HepG2 (cell line): Measurements from ENCODE around the gene CRK. TPM values are rescaled to one million over a fixed set of nuclear protein-coding genes. Genes with fewer than 3 reads are reported as not detected.

ENCODE experiments used
- EP300 ChIP-seq, 3 experiments: sonication (generic) in 1 of 3; formaldehyde crosslinking in 1 of 3; IDR thresholded peaks; 2 replicates each; pipeline versions ENCODE4 v1.5.1 to v1.6.1; 2011 to 2020; ENCODE audit warnings: low read depth in 2 of 3, low read length in 2 of 3, borderline replicate concordance in 1 of 3, improper control_type of control experiment in 1 of 3, mild to moderate bottlenecking in 1 of 3, missing genetic modification reagents in 1 of 3, moderate library complexity in 1 of 3
- FOXA3 ChIP-seq: IDR thresholded peaks from 2 replicates; pipeline ENCODE4 v1.6.1; 2016; ENCODE audit warnings: missing genetic modification reagents, missing compliant biosample characterization
- GATA4 ChIP-seq: sonication (generic); IDR thresholded peaks from 2 replicates; pipeline ENCODE4 v1.6.1; 2016; ENCODE audit warnings: antibody characterized with exemption, low read depth, borderline replicate concordance
- HCFC1 ChIP-seq: fragments of 150-350 bp; IDR thresholded peaks from 2 replicates; pipeline ENCODE4 v1.6.1; 2014; ENCODE audit warnings: low read depth, low read length
- HNRNPLL ChIP-seq: fragments of 200-400 bp; formaldehyde crosslinking; IDR thresholded peaks from 2 replicates; pipeline ENCODE4 v1.6.1; 2017; ENCODE audit warnings: mild to moderate bottlenecking, low read depth, low read length; ENCODE audit not compliant: poor library complexity, severe bottlenecking
- JARID2 ChIP-seq: sonication (generic); formaldehyde crosslinking; IDR thresholded peaks from 2 replicates; pipeline ENCODE4 v1.8.1; 2023; ENCODE audit warnings: missing genetic modification reagents, inconsistent platforms; ENCODE audit not compliant: insufficient replicate concordance
- MATR3 ChIP-seq: sonication (generic); formaldehyde crosslinking; IDR thresholded peaks from 2 replicates; pipeline ENCODE4 v1.4.0; 2020; ENCODE audit warnings: missing genetic modification reagents
- SP2 ChIP-seq: sonication (generic); formaldehyde crosslinking; IDR thresholded peaks from 2 replicates; pipeline ENCODE4 v1.5.1; 2020; ENCODE audit warnings: mild to moderate bottlenecking, missing genetic modification reagents
- SUZ12 ChIP-seq: fragments of 150-350 bp; IDR thresholded peaks from 2 replicates; pipeline ENCODE4 v1.6.1; 2014; ENCODE audit warnings: low read depth, low read length
- SYNCRIP ChIP-seq: fragments of 200-400 bp; formaldehyde crosslinking; IDR thresholded peaks from 2 replicates; pipeline ENCODE4 v1.6.1; 2018; ENCODE audit warnings: mild to moderate bottlenecking, low read depth, low read length; ENCODE audit not compliant: insufficient read depth
- WIZ ChIP-seq: sonication (generic); formaldehyde crosslinking; IDR thresholded peaks from 2 replicates; pipeline ENCODE4 v1.5.1; 2020; ENCODE audit warnings: mild to moderate bottlenecking, missing genetic modification reagents
- ZBTB7A ChIP-seq: sonication (generic); formaldehyde crosslinking; IDR thresholded peaks from 2 replicates; pipeline ENCODE4 v1.8.0; 2022; ENCODE audit warnings: mild to moderate bottlenecking, missing genetic modification reagents
- ZFP90 ChIP-seq: sonication (generic); formaldehyde crosslinking; IDR thresholded peaks from 2 replicates; pipeline ENCODE4 v1.8.0; 2022; ENCODE audit warnings: missing genetic modification reagents, mild to moderate bottlenecking, inconsistent platforms, borderline replicate concordance
- ZNF234 ChIP-seq: sonication (generic); formaldehyde crosslinking; conservative IDR thresholded peaks from 2 replicates; pipeline ENCODE4 v1.5.1; 2020; ENCODE audit warnings: mild to moderate bottlenecking, missing genetic modification reagents
- ZNF235 ChIP-seq: sonication (generic); formaldehyde crosslinking; IDR thresholded peaks from 2 replicates; pipeline ENCODE4 v1.8.1; 2023; ENCODE audit warnings: mild to moderate bottlenecking, missing genetic modification reagents, borderline replicate concordance
- ZNF615 ChIP-seq: sonication (generic); formaldehyde crosslinking; IDR thresholded peaks from 2 replicates; pipeline ENCODE4 v1.5.0; 2020; ENCODE audit warnings: mild to moderate bottlenecking, missing genetic modification reagents, borderline replicate concordance
- ZNF746 ChIP-seq: sonication (generic); formaldehyde crosslinking; IDR thresholded peaks from 2 replicates; pipeline ENCODE4 v1.8.0; 2022; ENCODE audit warnings: mild to moderate bottlenecking, missing genetic modification reagents
- ZSCAN30 ChIP-seq: sonication (generic); formaldehyde crosslinking; IDR thresholded peaks from 2 replicates; pipeline ENCODE4 v1.5.0; 2020; ENCODE audit warnings: mild to moderate bottlenecking, missing genetic modification reagents
- polyA plus RNA-seq, 8 experiments: library from polyadenylated mRNA; depleted of rRNA in 3 of 8; stranded (reverse) in 7 of 8; unstranded in 1 of 8; fragments of >200 nt; fragmentation: Illumina TruSeq in 4 of 8; extraction: Trizol in 4 of 8; gene quantifications; 2 replicates each; pipeline versions ENCODE4 v1.2.1 to v1.2.3, GENCODE V29; 2011 to 2016; ENCODE audit warnings: low read depth in 4 of 8, missing spikeins in 1 of 8, mixed read lengths in 1 of 8; ENCODE audit not compliant: insufficient read depth in 1 of 8
- total RNA-seq, 5 experiments: library from RNA; depleted of rRNA; stranded (reverse); fragments of >200 nt; fragmentation: Illumina TruSeq; extraction: Trizol; gene quantifications; 2 replicates each; pipeline ENCODE4 v1.2.3, GENCODE V29; 2016; ENCODE audit warnings: low read depth in 1 of 5
- TF ChIP-seq, protein P1 (sequence below): sonication (generic); formaldehyde crosslinking; IDR thresholded peaks from 2 replicates; pipeline ENCODE4 v1.5.0; 2020; ENCODE audit warnings: missing genetic modification reagents
- TF ChIP-seq, protein P2 (sequence below): sonication (generic); formaldehyde crosslinking; IDR thresholded peaks from 2 replicates; pipeline ENCODE4 v1.4.0; 2020; ENCODE audit warnings: low read depth, missing genetic modification reagents
- TF ChIP-seq, protein P3 (sequence below): sonication (generic); formaldehyde crosslinking; IDR thresholded peaks from 2 replicates; pipeline ENCODE4 v1.8.0; 2022; ENCODE audit warnings: low read depth, missing genetic modification reagents
- TF ChIP-seq, protein P4 (sequence below): sonication (generic); formaldehyde crosslinking; IDR thresholded peaks from 2 replicates; pipeline ENCODE4 v1.9.0; 2021; ENCODE audit warnings: missing genetic modification reagents, borderline replicate concordance

The CRK gene
- total and polyA plus RNA-seq, 2 of the 13 experiments (the other 11 are each of a cell fraction or from before 2014, with no cell fraction given): 47.4 to 54.2 TPM

DNA sequence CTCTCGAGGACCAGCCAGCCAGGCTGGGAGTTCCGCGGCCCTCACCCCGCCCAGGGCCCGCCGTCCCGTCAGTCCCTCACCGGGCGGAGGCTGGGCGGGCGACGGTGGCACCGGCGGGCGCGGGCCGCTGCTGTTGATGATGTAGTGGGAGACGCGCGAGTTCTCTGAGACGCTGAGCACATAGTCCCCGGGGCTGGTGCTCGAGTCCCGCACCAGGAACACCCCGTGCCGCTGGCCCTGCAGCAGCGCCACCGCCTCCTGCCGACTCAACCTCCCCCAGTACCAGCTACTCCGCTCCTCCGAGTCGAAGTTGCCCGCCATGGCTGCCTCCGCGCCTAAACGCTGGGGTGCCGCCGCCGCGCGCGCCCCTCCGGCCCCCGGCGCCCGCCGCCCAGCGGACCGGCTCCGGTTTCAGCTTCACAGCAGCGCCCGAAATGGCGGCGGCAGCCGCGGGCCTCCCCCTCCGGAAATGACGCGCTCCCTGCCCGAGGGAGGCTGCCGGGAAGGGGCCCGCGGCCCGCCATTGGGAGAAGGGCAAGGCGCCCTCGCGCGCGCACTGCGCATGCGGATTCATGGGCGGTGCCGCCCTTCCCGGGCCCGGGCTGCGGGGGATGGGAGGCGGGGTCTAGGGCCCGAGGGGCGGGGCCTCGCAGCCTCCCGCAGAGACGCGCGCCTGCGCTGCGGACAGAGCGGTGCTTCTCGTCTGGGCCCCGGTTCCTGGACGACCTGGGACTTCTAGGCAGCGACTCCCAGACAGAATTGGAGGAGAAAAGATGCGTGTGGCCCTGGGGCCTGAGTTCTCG is at the start of gene CRK (continued):
- TF ChIP-seq ZFP90 (CRISPR knock-in tag): no peak
- no peak for TF ChIP-seq FOXA3 (CRISPR knock-in tag)
- no peak for TF ChIP-seq ZSCAN30 (CRISPR knock-in tag)
- TF ChIP-seq SUZ12: peak; percentile 40; the same call in 1 of the 2 replicates
- peak; percentile 69 for TF ChIP-seq SP2
- peak; percentile 87 for TF ChIP-seq HCFC1
- TF ChIP-seq, protein P1, sequence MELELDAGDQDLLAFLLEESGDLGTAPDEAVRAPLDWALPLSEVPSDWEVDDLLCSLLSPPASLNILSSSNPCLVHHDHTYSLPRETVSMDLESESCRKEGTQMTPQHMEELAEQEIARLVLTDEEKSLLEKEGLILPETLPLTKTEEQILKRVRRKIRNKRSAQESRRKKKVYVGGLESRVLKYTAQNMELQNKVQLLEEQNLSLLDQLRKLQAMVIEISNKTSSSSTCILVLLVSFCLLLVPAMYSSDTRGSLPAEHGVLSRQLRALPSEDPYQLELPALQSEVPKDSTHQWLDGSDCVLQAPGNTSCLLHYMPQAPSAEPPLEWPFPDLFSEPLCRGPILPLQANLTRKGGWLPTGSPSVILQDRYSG (CRISPR knock-in tag): no peak
- TF ChIP-seq, protein P2, sequence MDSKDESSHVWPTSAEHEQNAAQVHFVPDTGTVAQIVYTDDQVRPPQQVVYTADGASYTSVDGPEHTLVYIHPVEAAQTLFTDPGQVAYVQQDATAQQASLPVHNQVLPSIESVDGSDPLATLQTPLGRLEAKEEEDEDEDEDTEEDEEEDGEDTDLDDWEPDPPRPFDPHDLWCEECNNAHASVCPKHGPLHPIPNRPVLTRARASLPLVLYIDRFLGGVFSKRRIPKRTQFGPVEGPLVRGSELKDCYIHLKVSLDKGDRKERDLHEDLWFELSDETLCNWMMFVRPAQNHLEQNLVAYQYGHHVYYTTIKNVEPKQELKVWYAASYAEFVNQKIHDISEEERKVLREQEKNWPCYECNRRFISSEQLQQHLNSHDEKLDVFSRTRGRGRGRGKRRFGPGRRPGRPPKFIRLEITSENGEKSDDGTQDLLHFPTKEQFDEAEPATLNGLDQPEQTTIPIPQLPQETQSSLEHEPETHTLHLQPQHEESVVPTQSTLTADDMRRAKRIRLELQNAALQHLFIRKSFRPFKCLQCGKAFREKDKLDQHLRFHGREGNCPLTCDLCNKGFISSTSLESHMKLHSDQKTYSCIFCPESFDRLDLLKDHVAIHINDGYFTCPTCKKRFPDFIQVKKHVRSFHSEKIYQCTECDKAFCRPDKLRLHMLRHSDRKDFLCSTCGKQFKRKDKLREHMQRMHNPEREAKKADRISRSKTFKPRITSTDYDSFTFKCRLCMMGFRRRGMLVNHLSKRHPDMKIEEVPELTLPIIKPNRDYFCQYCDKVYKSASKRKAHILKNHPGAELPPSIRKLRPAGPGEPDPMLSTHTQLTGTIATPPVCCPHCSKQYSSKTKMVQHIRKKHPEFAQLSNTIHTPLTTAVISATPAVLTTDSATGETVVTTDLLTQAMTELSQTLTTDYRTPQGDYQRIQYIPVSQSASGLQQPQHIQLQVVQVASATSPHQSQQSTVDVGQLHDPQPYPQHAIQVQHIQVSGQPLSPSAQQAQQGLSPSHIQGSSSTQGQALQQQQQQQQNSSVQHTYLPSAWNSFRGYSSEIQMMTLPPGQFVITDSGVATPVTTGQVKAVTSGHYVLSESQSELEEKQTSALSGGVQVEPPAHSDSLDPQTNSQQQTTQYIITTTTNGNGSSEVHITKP (CRISPR knock-in tag): no peak
- no peak for TF ChIP-seq WIZ
- no peak for TF ChIP-seq MATR3
- no peak for TF ChIP-seq SYNCRIP
- TF ChIP-seq GATA4: no peak
- peak; percentile 89 for TF ChIP-seq HNRNPLL
- no peak for TF ChIP-seq ZNF615 (CRISPR knock-in tag)
- TF ChIP-seq, protein P3, sequence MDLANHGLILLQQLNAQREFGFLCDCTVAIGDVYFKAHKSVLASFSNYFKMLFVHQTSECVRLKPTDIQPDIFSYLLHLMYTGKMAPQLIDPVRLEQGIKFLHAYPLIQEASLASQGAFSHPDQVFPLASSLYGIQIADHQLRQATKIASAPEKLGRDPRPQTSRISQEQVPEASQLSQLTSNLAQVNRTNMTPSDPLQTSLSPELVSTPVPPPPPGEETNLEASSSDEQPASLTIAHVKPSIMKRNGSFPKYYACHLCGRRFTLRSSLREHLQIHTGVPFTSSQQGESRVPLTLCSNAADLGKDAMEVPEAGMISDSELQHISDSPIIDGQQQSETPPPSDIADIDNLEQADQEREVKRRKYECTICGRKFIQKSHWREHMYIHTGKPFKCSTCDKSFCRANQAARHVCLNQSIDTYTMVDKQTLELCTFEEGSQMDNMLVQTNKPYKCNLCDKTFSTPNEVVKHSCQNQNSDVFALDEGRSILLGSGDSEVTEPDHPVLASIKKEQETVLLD (CRISPR knock-in tag): peak; percentile 92
- no peak for TF ChIP-seq ZNF746 (CRISPR knock-in tag)
- no peak for TF ChIP-seq JARID2
- TF ChIP-seq ZNF234 (CRISPR knock-in tag): no peak
- TF ChIP-seq, protein P4, sequence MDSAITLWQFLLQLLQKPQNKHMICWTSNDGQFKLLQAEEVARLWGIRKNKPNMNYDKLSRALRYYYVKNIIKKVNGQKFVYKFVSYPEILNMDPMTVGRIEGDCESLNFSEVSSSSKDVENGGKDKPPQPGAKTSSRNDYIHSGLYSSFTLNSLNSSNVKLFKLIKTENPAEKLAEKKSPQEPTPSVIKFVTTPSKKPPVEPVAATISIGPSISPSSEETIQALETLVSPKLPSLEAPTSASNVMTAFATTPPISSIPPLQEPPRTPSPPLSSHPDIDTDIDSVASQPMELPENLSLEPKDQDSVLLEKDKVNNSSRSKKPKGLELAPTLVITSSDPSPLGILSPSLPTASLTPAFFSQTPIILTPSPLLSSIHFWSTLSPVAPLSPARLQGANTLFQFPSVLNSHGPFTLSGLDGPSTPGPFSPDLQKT (CRISPR knock-in tag): no peak
- 0 out of 2 replicates have a peak, but pooled peaks have one; percentile 13 for TF ChIP-seq ZNF235 (CRISPR knock-in tag)
- TF ChIP-seq EP300 (IDR thresholded peaks at IDR 0.05; ENCODE audit: low read depth in 2 of 2, low read length in 2 of 2): no peak
- no peak for TF ChIP-seq EP300 (CRISPR knock-in tag; IDR thresholded peaks at IDR 0.05; ENCODE audit: borderline replicate concordance)
- TF ChIP-seq ZBTB7A (CRISPR knock-in tag): no peak
